SK-N-SH (cell line): ENCODE measurements around the gene EZR.

Experiments used
- CHD2 ChIP-seq: fragments of 150-350 bp; IDR thresholded peaks from 2 replicates; pipeline ENCODE4 v1.6.1; 2018; ENCODE audit warnings: low read length; ENCODE audit not compliant: partially characterized antibody
- CTCF ChIP-seq: fragments of 200-600 bp; sonication (generic); IDR thresholded peaks from 2 replicates; pipeline ENCODE4 v1.6.1; 2017; ENCODE audit warnings: antibody characterized with exemption, mild to moderate bottlenecking, moderate library complexity
- ELF1 ChIP-seq: IDR thresholded peaks from 2 replicates; pipeline ENCODE4 v1.4.0; 2012
- EP300 ChIP-seq, 2 experiments: IDR thresholded peaks; 2 replicates each; pipeline versions ENCODE4 v1.4.0 to v1.6.1; 2012; ENCODE audit warnings: borderline replicate concordance in 1 of 2, low read depth in 1 of 2, low read length in 1 of 2
- FOXM1 ChIP-seq: IDR thresholded peaks from 2 replicates; pipeline ENCODE4 v1.4.0; 2012; ENCODE audit warnings: low read depth, mild to moderate bottlenecking
- JUND ChIP-seq: IDR thresholded peaks from 2 replicates; pipeline ENCODE4 v1.4.0; 2012
- PBX3 ChIP-seq: IDR thresholded peaks from 2 replicates; pipeline ENCODE4; 2012
- POLR2AphosphoS5 ChIP-seq: IDR thresholded peaks from 2 replicates; pipeline ENCODE4 v1.6.1; 2012; ENCODE audit warnings: low read depth, low read length
- RAD21 ChIP-seq: IDR thresholded peaks from 2 replicates; pipeline ENCODE4 v1.6.1; 2012; ENCODE audit warnings: mild to moderate bottlenecking, low read length
- REST ChIP-seq: IDR thresholded peaks from 2 replicates; pipeline ENCODE4 v1.6.1; 2012; ENCODE audit warnings: mild to moderate bottlenecking, low read depth, low read length, moderate library complexity
- SMC3 ChIP-seq: IDR thresholded peaks from 2 replicates; pipeline ENCODE4 v1.6.1; 2012; ENCODE audit warnings: low read depth, low read length, improper control_type of control experiment
- USF2 ChIP-seq: fragments of 150-350 bp; IDR thresholded peaks from 2 replicates; pipeline ENCODE4 v1.6.1; 2017; ENCODE audit warnings: antibody characterized with exemption, low read length, low read depth, borderline replicate concordance
- YY1 ChIP-seq: IDR thresholded peaks from 2 replicates; pipeline ENCODE4 v1.4.0; 2012; ENCODE audit warnings: low read depth, mild to moderate bottlenecking

GRCh38 chr6:158743033-158743651 lies 76.0 kb downstream of the EZR start:
- TF ChIP-seq REST (no peak), CTCF (no peak), POLR2AphosphoS5 (no peak), CHD2 (no peak), USF2 (no peak), ELF1 (no peak), SMC3 (no peak), PBX3 (no peak), EP300 (IDR thresholded peaks at IDR 0.05; ENCODE audit: borderline replicate concordance in 1 of 2, low read depth in 1 of 2, low read length in 1 of 2) (no peak), YY1 (no peak), RAD21 (no peak), JUND (no peak), FOXM1 (no peak)
